ENCODE results near the gene OR5P2.
A peak's percentile ranks its signal among the peaks of the same experiment; 100 is the strongest.
"Not testable (repeated sequence)": the region's sequence is repeated elsewhere in the genome, so short reads cannot be mapped to it uniquely, and the experiment has no call there.

OR5P2 gene

GRCh38 chr11:7796842-7797241 lies at the start of gene OR5P2:
Gene OR5P2, minus strand, starts transcription at chr11:7796942. Its CDS starts 0 bp downstream, at chr11:7796942.
- no peak for DNase-seq (ENCODE audit: low spot score)

- DNase-seq (ENCODE audit: low spot score): no peak
Observed at GRCh38 chr11:7846003-7846402, 49.3 kb upstream of the OR5P2 start.

GRCh38 chr11:7844986-7845385 lies 48.2 kb upstream of the OR5P2 start:
- DNase-seq (ENCODE audit: low spot score): no peak

GRCh38 chr11:7844521-7844920 lies 47.8 kb upstream of the OR5P2 start:
- no peak for DNase-seq (ENCODE audit: low spot score)

GRCh38 chr11:7840578-7840977 lies 43.8 kb upstream of the OR5P2 start:
- DNase-seq (ENCODE audit: low spot score): no peak

- DNase-seq (ENCODE audit: low spot score): no peak
Observed at GRCh38 chr11:7833527-7833926, 36.8 kb upstream of the OR5P2 start.

- DNase-seq (ENCODE audit: low spot score): no peak
Observed at GRCh38 chr11:7830740-7831139, 34.0 kb upstream of the OR5P2 start, which contains the start of gene OR5P3. Gene OR5P3, minus strand, starts transcription at chr11:7830840.

- no peak for DNase-seq (ENCODE audit: low spot score)
Observed at GRCh38 chr11:7826324-7826723, 29.6 kb upstream of the OR5P2 start.

GRCh38 chr11:7820417-7820816 lies 23.7 kb upstream of the OR5P2 start:
- not testable (repeated sequence) for DNase-seq (ENCODE audit: low spot score)

GRCh38 chr11:7814897-7815296 lies 18.2 kb upstream of the OR5P2 start:
- DNase-seq (ENCODE audit: low spot score): not testable (repeated sequence)

GRCh38 chr11:7810301-7810700 lies 13.6 kb upstream of the OR5P2 start:
- DNase-seq (ENCODE audit: low spot score): not testable (repeated sequence)

GRCh38 chr11:7793233-7793632 lies 3.5 kb downstream of the OR5P2 start:
- DNase-seq (ENCODE audit: low spot score): no peak

- no peak for DNase-seq (ENCODE audit: low spot score)
Observed at GRCh38 chr11:7787239-7787638, 9.5 kb downstream of the OR5P2 start.

GRCh38 chr11:7775689-7776088 lies 21.1 kb downstream of the OR5P2 start:
- DNase-seq (ENCODE audit: low spot score): no peak

GRCh38 chr11:7764301-7764700 lies 32.4 kb downstream of the OR5P2 start:
- DNase-seq (ENCODE audit: low spot score): not testable (repeated sequence)

- peak; percentile 4 for DNase-seq (ENCODE audit: low spot score)
Observed at GRCh38 chr11:7759010-7759409, 37.7 kb downstream of the OR5P2 start.

- DNase-seq (ENCODE audit: low spot score): no peak
Observed at GRCh38 chr11:7749456-7749855, 47.3 kb downstream of the OR5P2 start.

Measured in activated CD4-positive, alpha-beta T cell treated with anti-CD3 and anti-CD28 coated beads, Interleukin-2, Interleukin-4, amounts not matched to agents 100 ng/mL and 50 ng/mL, durations not matched to agents 16 hours and 8 hours (primary cell).